ENCODE data around the gene KHSRP.

DNA sequence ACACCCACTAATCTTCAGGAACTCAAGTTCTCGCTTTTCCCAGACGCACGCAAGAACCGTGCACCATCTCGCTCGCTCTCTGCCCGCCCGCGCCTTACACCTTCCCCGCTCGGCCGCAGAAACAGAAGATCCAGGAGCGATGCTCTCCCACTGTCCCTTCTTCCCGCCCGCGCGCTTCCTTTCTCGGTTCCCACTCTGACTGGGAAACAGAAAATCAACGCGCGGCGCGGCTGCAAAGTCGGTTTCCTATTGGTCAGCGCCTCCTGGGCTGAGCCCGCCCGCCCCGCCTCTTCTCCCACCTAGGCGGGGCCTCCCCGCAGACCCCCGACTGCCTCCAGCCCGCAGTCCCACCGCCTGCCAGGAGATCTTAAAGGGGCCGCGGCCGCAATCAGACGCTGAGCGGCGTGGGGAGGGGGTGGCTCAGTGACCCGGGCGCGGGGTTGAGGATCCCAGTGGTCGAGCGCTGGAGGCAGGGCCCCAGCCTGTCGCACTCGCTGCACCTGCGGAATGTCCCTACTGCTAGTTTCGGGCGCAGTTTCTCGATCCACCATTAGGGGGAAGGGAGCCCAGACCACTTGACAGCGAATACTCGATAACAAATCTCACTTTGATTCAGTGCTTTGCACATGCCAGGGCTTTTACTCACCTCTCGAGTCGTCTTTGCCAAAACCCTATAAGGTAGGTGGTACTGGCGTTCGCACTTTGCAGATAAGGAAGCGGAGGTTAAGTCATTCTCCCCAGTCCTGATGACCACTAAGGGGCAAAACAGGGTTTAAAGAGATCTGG lies 35.7 kb upstream of the KHSRP start:
- TF ChIP-seq, protein P1, sequence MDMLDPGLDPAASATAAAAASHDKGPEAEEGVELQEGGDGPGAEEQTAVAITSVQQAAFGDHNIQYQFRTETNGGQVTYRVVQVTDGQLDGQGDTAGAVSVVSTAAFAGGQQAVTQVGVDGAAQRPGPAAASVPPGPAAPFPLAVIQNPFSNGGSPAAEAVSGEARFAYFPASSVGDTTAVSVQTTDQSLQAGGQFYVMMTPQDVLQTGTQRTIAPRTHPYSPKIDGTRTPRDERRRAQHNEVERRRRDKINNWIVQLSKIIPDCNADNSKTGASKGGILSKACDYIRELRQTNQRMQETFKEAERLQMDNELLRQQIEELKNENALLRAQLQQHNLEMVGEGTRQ (IDR thresholded peaks at IDR 0.05; ENCODE audit: low read depth, low read length), result no peak
- TF ChIP-seq, protein P2, sequence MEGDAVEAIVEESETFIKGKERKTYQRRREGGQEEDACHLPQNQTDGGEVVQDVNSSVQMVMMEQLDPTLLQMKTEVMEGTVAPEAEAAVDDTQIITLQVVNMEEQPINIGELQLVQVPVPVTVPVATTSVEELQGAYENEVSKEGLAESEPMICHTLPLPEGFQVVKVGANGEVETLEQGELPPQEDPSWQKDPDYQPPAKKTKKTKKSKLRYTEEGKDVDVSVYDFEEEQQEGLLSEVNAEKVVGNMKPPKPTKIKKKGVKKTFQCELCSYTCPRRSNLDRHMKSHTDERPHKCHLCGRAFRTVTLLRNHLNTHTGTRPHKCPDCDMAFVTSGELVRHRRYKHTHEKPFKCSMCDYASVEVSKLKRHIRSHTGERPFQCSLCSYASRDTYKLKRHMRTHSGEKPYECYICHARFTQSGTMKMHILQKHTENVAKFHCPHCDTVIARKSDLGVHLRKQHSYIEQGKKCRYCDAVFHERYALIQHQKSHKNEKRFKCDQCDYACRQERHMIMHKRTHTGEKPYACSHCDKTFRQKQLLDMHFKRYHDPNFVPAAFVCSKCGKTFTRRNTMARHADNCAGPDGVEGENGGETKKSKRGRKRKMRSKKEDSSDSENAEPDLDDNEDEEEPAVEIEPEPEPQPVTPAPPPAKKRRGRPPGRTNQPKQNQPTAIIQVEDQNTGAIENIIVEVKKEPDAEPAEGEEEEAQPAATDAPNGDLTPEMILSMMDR (conservative IDR thresholded peaks at IDR 0.05; ENCODE audit: low read depth, low read length), result peak; percentile 46
- TF ChIP-seq POLR2A (IDR thresholded peaks at IDR 0.05; ENCODE audit: low read depth, low read length), result no peak
- no peak for TF ChIP-seq MXI1 (IDR thresholded peaks at IDR 0.05; ENCODE audit: borderline replicate concordance, low read depth, low read length)
- TF ChIP-seq, protein P3, sequence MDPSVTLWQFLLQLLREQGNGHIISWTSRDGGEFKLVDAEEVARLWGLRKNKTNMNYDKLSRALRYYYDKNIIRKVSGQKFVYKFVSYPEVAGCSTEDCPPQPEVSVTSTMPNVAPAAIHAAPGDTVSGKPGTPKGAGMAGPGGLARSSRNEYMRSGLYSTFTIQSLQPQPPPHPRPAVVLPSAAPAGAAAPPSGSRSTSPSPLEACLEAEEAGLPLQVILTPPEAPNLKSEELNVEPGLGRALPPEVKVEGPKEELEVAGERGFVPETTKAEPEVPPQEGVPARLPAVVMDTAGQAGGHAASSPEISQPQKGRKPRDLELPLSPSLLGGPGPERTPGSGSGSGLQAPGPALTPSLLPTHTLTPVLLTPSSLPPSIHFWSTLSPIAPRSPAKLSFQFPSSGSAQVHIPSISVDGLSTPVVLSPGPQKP (IDR thresholded peaks at IDR 0.05; ENCODE audit: borderline replicate concordance, low read depth, low read length), result no peak
- TF ChIP-seq CEBPB (IDR thresholded peaks at IDR 0.05; ENCODE audit: low read depth, low read length), result no peak
- no peak for TF ChIP-seq RAD21 (IDR thresholded peaks at IDR 0.05; ENCODE audit: low read length)
- TF ChIP-seq FOS (IDR thresholded peaks at IDR 0.05; ENCODE audit: low read depth, low read length), result no peak
- TF ChIP-seq RFX5 (IDR thresholded peaks at IDR 0.05; ENCODE audit: low read depth, low read length), result no peak
- 0 out of 2 replicates have a peak, but pooled peaks have one; percentile 15 for TF ChIP-seq SMC3 (IDR thresholded peaks at IDR 0.05; ENCODE audit: low read depth, low read length)
- TF ChIP-seq MAFK (IDR thresholded peaks at IDR 0.05; ENCODE audit: low read depth, low read length), result no peak
- TF ChIP-seq MAZ (IDR thresholded peaks at IDR 0.05; ENCODE audit: borderline replicate concordance, low read depth, low read length), result peak; percentile 48

Measured in IMR-90 (cell line).